Parathyroid adenoma (tissue), 2 donors: Measurements from ENCODE around the gene ALDH16A1.

Source experiments
- H2AFZ ChIP-seq: fragments of 300-600 bp; sonication (generic); one replicate; pipeline ENCODE4 v1.7.0; 2017; ENCODE audit warnings: antibody characterized with exemption, mild to moderate bottlenecking
- H3K27ac ChIP-seq: fragments of 300-600 bp; sonication (generic); one replicate; pipeline ENCODE4 v1.7.0; 2017
- H3K27me3 ChIP-seq: fragments of 300-600 bp; sonication (generic); one replicate; pipeline ENCODE4 v1.7.0; 2017; ENCODE audit warnings: low read length; ENCODE audit not compliant: control insufficient read depth, insufficient read depth
- H3K36me3 ChIP-seq: fragments of 300-600 bp; sonication (generic); one replicate; pipeline ENCODE4 v1.7.0; 2017; ENCODE audit warnings: low read length; ENCODE audit not compliant: control insufficient read depth, insufficient read depth
- H3K4me1 ChIP-seq: fragments of 300-600 bp; sonication (generic); one replicate; pipeline ENCODE4 v1.7.0; 2017; ENCODE audit warnings: control low read depth
- H3K4me2 ChIP-seq: fragments of 300-600 bp; sonication (generic); one replicate; pipeline ENCODE4 v1.7.0; 2017; ENCODE audit warnings: low read length
- H3K4me3 ChIP-seq: fragments of 300-600 bp; sonication (generic); one replicate; pipeline ENCODE4 v1.7.0; 2017; ENCODE audit warnings: low read depth, low read length
- H3K79me2 ChIP-seq: fragments of 300-600 bp; sonication (generic); one replicate; pipeline ENCODE4 v1.7.0; 2017; ENCODE audit warnings: control low read depth
- H3K9ac ChIP-seq: fragments of 300-600 bp; sonication (generic); one replicate; pipeline ENCODE4 v1.7.0; 2017; ENCODE audit warnings: mild to moderate bottlenecking
- H3K9me3 ChIP-seq: fragments of 300-600 bp; sonication (generic); one replicate; pipeline ENCODE4 v1.7.0; 2017; ENCODE audit warnings: low read length; ENCODE audit not compliant: control insufficient read depth
- CTCF ChIP-seq: fragments of 300-600 bp; sonication (generic); IDR thresholded peaks from one replicate; pipeline ENCODE4 v1.7.0; 2017; ENCODE audit warnings: antibody characterized with exemption, mild to moderate bottlenecking
- donor health status: primary hyperparathyroidism.

ALDH16A1 gene

GRCh38 chr19:49425922-49426592 is 27.0 kb upstream of the ALDH16A1 start:
- no peak overlapping the region for H3K4me3 ChIP-seq
- no peak overlapping the region for H3K9ac ChIP-seq
- no peak overlapping the region for H3K4me2 ChIP-seq
- H3K27me3 ChIP-seq = peaks cover 35% of the 10 kb centered on the region
- no peak for TF ChIP-seq CTCF
- no peak overlapping the region for H3K27ac ChIP-seq
- H3K79me2 ChIP-seq = no peaks in the 10 kb centered on the region
- H3K4me1 ChIP-seq = no peaks in the 10 kb centered on the region
- no peaks in the 10 kb centered on the region for H3K36me3 ChIP-seq
- H3K9me3 ChIP-seq = no peaks in the 10 kb centered on the region
- H2AFZ ChIP-seq = no peak overlapping the region

DNA sequence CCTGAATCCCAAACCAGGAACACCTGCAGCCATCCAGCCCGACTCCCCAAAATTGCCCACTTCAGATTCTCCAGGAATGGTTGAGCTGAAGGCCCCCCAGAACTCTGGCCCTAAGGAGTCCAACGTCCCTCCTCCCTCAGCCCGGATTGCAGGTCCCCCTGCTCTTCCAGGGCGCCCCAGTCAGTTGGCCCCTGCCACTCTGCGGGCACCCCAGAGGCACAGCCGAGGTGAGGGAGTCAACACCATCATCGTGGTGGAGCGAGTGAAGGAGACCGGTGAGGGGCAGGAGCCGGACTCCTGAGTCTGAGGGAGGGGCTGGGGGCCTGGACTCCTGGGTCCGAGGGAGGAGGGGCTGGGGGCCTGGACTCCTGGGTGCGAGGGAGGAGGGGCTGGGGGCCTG is 25.7 kb upstream of the ALDH16A1 start:
- no peak overlapping the region for H3K9ac ChIP-seq
- TF ChIP-seq CTCF = no peak
- H3K27ac ChIP-seq = no peak overlapping the region
- no peaks in the 10 kb centered on the region for H3K36me3 ChIP-seq
- H2AFZ ChIP-seq = no peak overlapping the region
- no peaks in the 10 kb centered on the region for H3K4me1 ChIP-seq
- no peak overlapping the region for H3K4me2 ChIP-seq
- peaks cover 36% of the 10 kb centered on the region for H3K27me3 ChIP-seq
- H3K79me2 ChIP-seq = no peaks in the 10 kb centered on the region
- H3K9me3 ChIP-seq = no peaks in the 10 kb centered on the region
- no peak overlapping the region for H3K4me3 ChIP-seq

- Histone ChIP-seq H3K79me2 (no peaks in the 10 kb centered on the region), H2AFZ (peak overlapping the region; percentile 65), H3K9me3 (no peaks in the 10 kb centered on the region), H3K4me3 (peak overlapping the region; percentile 1), H3K4me1 (no peaks in the 10 kb centered on the region), H3K36me3 (no peaks in the 10 kb centered on the region), H3K27me3 (peaks cover 29% of the 10 kb centered on the region), H3K4me2 (peak overlapping the region; percentile 62), H3K9ac (no peak overlapping the region), H3K27ac (no peak overlapping the region)
- no peak for TF ChIP-seq CTCF
Measured at GRCh38 chr19:49427855-49428546, 25.0 kb upstream of the ALDH16A1 start.

DNA sequence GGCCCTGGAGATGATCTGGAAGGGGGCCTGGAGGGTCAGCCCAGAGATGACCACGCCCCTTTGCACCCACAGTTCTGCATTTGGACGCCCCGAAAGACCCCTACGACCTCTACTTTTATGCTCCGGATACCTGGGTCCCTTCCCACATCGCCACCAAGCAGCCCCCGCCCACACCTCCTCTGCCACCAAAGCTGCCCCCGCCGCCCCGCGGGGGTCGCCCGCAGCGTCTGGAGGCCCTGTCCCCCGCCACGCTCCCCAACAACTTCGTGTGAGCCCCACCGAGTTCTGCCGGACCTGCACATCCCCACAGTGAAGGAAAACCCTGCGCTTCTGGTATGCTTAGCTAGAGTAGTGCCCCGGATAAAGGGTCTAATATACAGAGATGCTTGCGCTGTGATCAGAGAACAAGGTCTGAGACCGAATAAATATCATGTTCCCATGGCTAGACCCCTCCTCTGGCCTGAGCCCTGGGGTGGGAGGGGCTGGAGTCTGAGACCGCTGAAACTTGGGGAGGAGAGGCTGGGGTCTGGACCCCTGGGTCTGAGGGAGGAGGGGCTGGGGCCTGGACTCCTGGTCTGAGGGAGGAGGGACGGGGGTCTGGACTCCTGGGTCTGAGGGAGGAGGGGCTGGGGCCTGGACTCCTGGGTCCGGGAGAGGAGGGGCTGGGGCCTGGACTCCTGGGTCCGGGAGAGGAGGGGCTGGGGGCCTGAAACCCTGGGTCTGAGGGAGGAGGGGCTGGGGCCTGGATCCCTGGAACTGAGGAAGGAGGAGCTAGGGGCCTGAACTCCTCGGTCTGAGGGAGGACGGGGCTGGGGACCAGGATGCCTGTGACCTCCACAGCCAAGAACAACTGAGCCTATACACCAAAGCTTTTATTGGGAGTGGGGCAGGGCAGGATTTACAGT is 24.2 kb upstream of the ALDH16A1 start:
- TF ChIP-seq CTCF = no peak
- peak overlapping the region; percentile 62 for H3K4me2 ChIP-seq
- no peaks in the 10 kb centered on the region for H3K36me3 ChIP-seq
- H3K27me3 ChIP-seq = peaks cover 21% of the 10 kb centered on the region
- H3K4me3 ChIP-seq = peak overlapping the region; percentile 1
- no peak overlapping the region for H2AFZ ChIP-seq
- H3K9ac ChIP-seq = no peak overlapping the region
- H3K4me1 ChIP-seq = no peaks in the 10 kb centered on the region
- H3K79me2 ChIP-seq = no peaks in the 10 kb centered on the region
- no peaks in the 10 kb centered on the region for H3K9me3 ChIP-seq
- no peak overlapping the region for H3K27ac ChIP-seq
